Body of pancreas (tissue), 4 donors: ENCODE data around the gene PGLYRP4. TPM values are rescaled to one million over a fixed set of nuclear protein-coding genes. Genes with fewer than 3 reads are reported as not detected.
A peak's percentile ranks its signal among the peaks of the same experiment; 100 is the strongest.

ENCODE experiments used
- ATAC-seq: fragments of 150-250 bp; one replicate; pipeline ENCODE4 v1.9.1; 2016
- DNase-seq, 4 donors: peaks; one replicate each; pipeline ENCODE4 v3.0.0-alpha.2; 2019
- H3K27ac ChIP-seq, 4 donors: fragments of 200-600 bp; sonication (generic); 1 replicate in 3 of 4; 2 replicates in 1 of 4; pipeline versions ENCODE4 v1.5.1 to v1.6.1; 2016 to 2019; ENCODE audit warnings: mild to moderate bottlenecking in 1 of 4, mixed read lengths in 1 of 4, moderate library complexity in 1 of 4
- H3K27me3 ChIP-seq, 2 donors: fragments of 200-600 bp; sonication (generic); one replicate each; pipeline ENCODE4 v1.6.0; 2016; ENCODE audit warnings: mild to moderate bottlenecking in 1 of 2
- H3K36me3 ChIP-seq, 2 donors: fragments of 200-600 bp; sonication (generic); replicated peaks in 1 of 2; 2 replicates each; pipeline ENCODE4 v1.5.1; 2016; ENCODE audit warnings: low read depth in 2 of 2; ENCODE audit not compliant: insufficient read depth in 1 of 2
- H3K4me1 ChIP-seq: fragments of 200-600 bp; sonication (generic); one replicate; pipeline ENCODE4 v1.6.0; 2016
- H3K4me3 ChIP-seq, 2 donors: fragments of 200-600 bp; sonication (generic); 1 replicate in 1 of 2; 2 replicates in 1 of 2; pipeline ENCODE4 v1.5.1; 2016 to 2019
- H3K9me3 ChIP-seq, 3 donors: fragments of 200-600 bp; sonication (generic); 1 replicate in 2 of 3; 2 replicates in 1 of 3; pipeline ENCODE4 v1.5.1; 2016
- CTCF ChIP-seq, 7 experiments: fragments of 450-650 bp in 4 of 7; fragments of 200-600 bp in 3 of 7; sonication (generic) in 3 of 7; IDR thresholded peaks; one replicate each; pipeline ENCODE4 v1.5.1; 2016 to 2019; ENCODE audit warnings: antibody characterized with exemption in 7 of 7
- POLR2A ChIP-seq, 3 donors: fragments of 450-650 bp; IDR thresholded peaks; one replicate each; pipeline ENCODE4 v1.6.1; 2016; ENCODE audit warnings: antibody characterized with exemption in 3 of 3, mild to moderate bottlenecking in 2 of 3
- WGBS, 2 donors: methylation state at CpG; one replicate each; pipeline ENCODE4 v1.1.5; 2017; 5-methylcytosine and 5-hydroxymethylcytosine counted together
- intact Hi-C: fragments of 100-400 bp; cut with DNase I; formaldehyde crosslinking; loops from one replicate; pipeline ENCODE4 v1.15.1; 2023
- total RNA-seq, 2 donors: library from RNA; depleted of rRNA; stranded (reverse); fragments of >200 nt; gene quantifications; one replicate each; pipeline ENCODE4 v1.1.0, GENCODE V29; 2016

Gene PGLYRP4
- total RNA-seq, 2 donors from 2014 or later: not detected

- ATAC-seq (no peak), DNase-seq (no peak)
- intact Hi-C loops: no loop called here
- TF ChIP-seq POLR2A (IDR thresholded peaks at IDR 0.05) (no peak), CTCF (IDR thresholded peaks at IDR 0.05) (no peak)
- Histone ChIP-seq H3K27ac (no peak overlapping the region), H3K4me3 (no peak overlapping the region), H3K36me3 (no peaks in the 10 kb centered on the region), H3K4me1 (no peaks in the 10 kb centered on the region), H3K27me3 (no peaks in the 10 kb centered on the region), H3K9me3 (no peaks in the 10 kb centered on the region)
- WGBS, 2 donors: 56 to 77% methylated on average over 4 of the region's 4 CpGs
Observed at GRCh38 chr1:153387785-153388184, 39.1 kb upstream of the PGLYRP4 start.

- Histone ChIP-seq H3K4me3 (no peak overlapping the region), H3K9me3 (no peaks in the 10 kb centered on the region), H3K27me3 (no peaks in the 10 kb centered on the region), H3K36me3 (no peaks in the 10 kb centered on the region), H3K4me1 (no peaks in the 10 kb centered on the region), H3K27ac (peak overlapping the region in 1 of 4 donors; percentile 13)
- TF ChIP-seq CTCF (IDR thresholded peaks at IDR 0.05) (no peak), POLR2A (IDR thresholded peaks at IDR 0.05) (no peak)
- 70 to 77% methylated on average over 4 of the region's 4 CpGs for WGBS, 2 donors
- ATAC-seq: no peak
- DNase-seq: no peak
- intact Hi-C loops: no loop called here
Observed at GRCh38 chr1:153387001-153387400, 38.4 kb upstream of the PGLYRP4 start.

DNA sequence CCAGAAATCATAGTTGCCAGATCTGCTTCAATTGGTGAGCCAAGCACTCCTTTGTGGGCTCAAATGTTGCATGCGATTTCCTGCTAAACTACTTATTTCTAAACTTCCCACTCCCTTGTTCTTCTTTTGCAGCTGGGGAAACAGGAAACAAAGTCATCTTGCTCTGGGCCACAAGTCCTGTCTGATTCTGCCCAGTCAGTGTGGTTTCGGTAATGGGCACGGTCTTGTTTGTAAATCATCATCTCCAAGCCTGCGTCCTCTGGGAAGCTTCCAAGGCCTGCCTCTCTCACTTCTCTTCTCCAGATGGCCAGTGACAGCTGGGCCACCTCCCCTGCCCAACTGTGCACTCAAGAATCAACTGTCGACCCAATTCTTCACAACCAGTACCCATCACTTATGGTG lies 37.9 kb upstream of the PGLYRP4 start:
- no peaks in the 10 kb centered on the region for H3K36me3 ChIP-seq
- ATAC-seq: no peak
- H3K9me3 ChIP-seq: no peaks in the 10 kb centered on the region
- no peaks in the 10 kb centered on the region for H3K27me3 ChIP-seq
- no peak for TF ChIP-seq POLR2A (IDR thresholded peaks at IDR 0.05)
- TF ChIP-seq CTCF (IDR thresholded peaks at IDR 0.05): no peak
- 62 to 76% methylated on average over 5 of the region's 5 CpGs for WGBS, 2 donors
- intact Hi-C loops: no loop called here
- peak in 2 of 4 donors; percentile 13 to 69 for DNase-seq
- H3K4me1 ChIP-seq: no peaks in the 10 kb centered on the region
- peak overlapping the region in 1 of 4 donors; percentile 13 for H3K27ac ChIP-seq
- no peak overlapping the region for H3K4me3 ChIP-seq

DNA sequence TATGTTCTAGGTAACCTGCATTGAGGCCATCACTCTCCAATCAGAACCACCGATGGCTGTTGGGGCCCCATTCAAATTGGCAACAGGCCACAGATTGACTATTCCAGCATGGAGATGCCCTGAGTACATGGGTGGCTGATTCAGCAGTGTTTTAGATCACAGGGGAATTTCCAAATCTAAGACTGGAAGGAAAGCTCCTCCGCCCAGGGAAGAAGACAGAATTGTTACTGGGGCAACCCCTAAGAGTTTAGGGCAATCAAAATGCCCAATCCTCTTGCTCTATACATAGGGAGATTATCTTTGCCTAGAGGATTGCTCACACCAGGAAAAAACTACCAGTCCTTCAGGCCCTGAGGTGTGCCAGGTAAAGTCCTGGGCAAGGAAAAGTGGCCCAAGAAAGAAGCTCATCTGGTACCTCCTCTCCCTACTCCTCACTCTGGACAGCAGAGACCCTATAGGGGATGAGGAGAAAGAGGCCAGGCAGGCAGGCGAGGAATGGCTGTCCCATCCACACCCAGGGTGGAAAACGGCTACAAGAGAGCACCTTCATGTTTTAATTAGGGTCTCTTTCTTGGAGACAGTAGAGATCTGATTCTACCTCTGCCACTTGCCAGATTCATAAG lies 36.4 kb upstream of the PGLYRP4 start:
- 57 to 65% methylated on average over 3 to 4 of the region's 4 CpGs for WGBS, 2 donors
- H3K27me3 ChIP-seq: no peaks in the 10 kb centered on the region
- DNase-seq (no peak), ATAC-seq (no peak)
- H3K36me3 ChIP-seq: no peaks in the 10 kb centered on the region
- H3K4me1 ChIP-seq: no peaks in the 10 kb centered on the region
- TF ChIP-seq CTCF (IDR thresholded peaks at IDR 0.05) (no peak), POLR2A (IDR thresholded peaks at IDR 0.05) (no peak)
- H3K4me3 ChIP-seq: no peak overlapping the region
- intact Hi-C loops: no loop called here
- H3K9me3 ChIP-seq: peaks cover 0 to 3% (median 0%) of the 10 kb centered on the region in 3 donors
- no peak overlapping the region for H3K27ac ChIP-seq

DNA sequence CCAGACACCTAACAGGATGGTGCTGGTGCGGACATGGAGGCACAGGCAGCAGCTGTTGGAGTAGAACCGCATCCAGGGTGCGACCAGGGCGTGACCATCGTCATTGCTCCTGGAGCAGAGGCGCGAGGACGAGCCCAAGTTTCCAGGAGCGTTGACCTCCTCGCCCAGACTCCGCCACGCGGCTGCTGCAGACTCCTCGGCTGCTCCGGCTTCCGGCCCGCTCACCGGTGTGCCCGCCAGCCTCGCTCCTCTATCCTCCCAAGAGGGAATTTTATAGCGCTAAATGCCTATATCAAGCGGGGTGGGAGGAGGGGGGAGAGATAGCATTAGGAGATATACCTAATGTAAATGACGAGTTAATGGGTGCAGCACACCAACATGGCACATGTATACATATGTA lies 32.1 kb upstream of the PGLYRP4 start:
- ATAC-seq (no peak), DNase-seq (no peak)
- H3K4me1 ChIP-seq: no peaks in the 10 kb centered on the region
- TF ChIP-seq CTCF (IDR thresholded peaks at IDR 0.05) (no peak), POLR2A (IDR thresholded peaks at IDR 0.05) (no peak)
- peaks cover 0 to 3% (median 0%) of the 10 kb centered on the region in 3 donors for H3K9me3 ChIP-seq
- H3K27me3 ChIP-seq: no peaks in the 10 kb centered on the region
- no peak overlapping the region for H3K4me3 ChIP-seq
- WGBS, 2 donors: 88 to 89% methylated on average over 23 of the region's 23 CpGs
- H3K36me3 ChIP-seq: no peaks in the 10 kb centered on the region
- no peak overlapping the region for H3K27ac ChIP-seq
- intact Hi-C loops: no loop called here
